Activated CD8-positive, alpha-beta T cell treated with anti-CD3 and anti-CD28 coated beads for 36 hours (primary cell): Measurements from ENCODE around the gene RBP2. TPM values are rescaled to one million over a fixed set of nuclear protein-coding genes. Genes with fewer than 3 reads are reported as not detected.

ENCODE experiments used
- ATAC-seq: fragments of 200-7000 bp; cut with Tn5 transposase; one replicate; pipeline ENCODE4 v1.10.0; 2021; ENCODE audit warnings: mild to moderate bottlenecking, moderate library complexity
- CTCF ChIA-PET: fragments of 350-600 bp; sonication (Branson Sonifier 250); formaldehyde crosslinking; loops from one replicate; lab custom pipeline; 2021; ENCODE audit warnings: antibody characterized with exemption; lab: Charles Lee
- POLR2A ChIA-PET: fragments of 350-600 bp; sonication (Branson Sonifier 250); formaldehyde crosslinking; loops from one replicate; lab custom pipeline; 2021; ENCODE audit warnings: antibody characterized with exemption; lab: Charles Lee
- DNase-seq: peaks from one replicate; pipeline ENCODE4 v3.0.0-alpha.2; 2020
- H3K27ac Mint-ChIP-seq: one replicate; pipeline ENCODE4 v1.8.0; 2021; ENCODE audit warnings: mild to moderate bottlenecking, mixed read lengths
- H3K27me3 Mint-ChIP-seq: one replicate; pipeline ENCODE4 v1.8.0; 2021; ENCODE audit warnings: mixed read lengths
- H3K36me3 Mint-ChIP-seq: one replicate; pipeline ENCODE4 v1.8.0; 2021; ENCODE audit warnings: low read depth, mixed read lengths
- H3K4me1 Mint-ChIP-seq: one replicate; pipeline ENCODE4 v1.8.0; 2021; ENCODE audit warnings: low read depth, mixed read lengths
- H3K4me3 Mint-ChIP-seq: one replicate; pipeline ENCODE4 v1.8.0; 2021; ENCODE audit warnings: mild to moderate bottlenecking, moderate library complexity, mixed read lengths
- H3K9me3 Mint-ChIP-seq: one replicate; pipeline ENCODE4 v1.8.0; 2021; ENCODE audit warnings: mixed read lengths
- intact Hi-C: fragments of 100-400 bp; cut with micrococcal nuclease; formaldehyde crosslinking; loops from one replicate; pipeline ENCODE4 v1.10.0; 2022
- total RNA-seq, 2 experiments: library from RNA; stranded (reverse); gene quantifications; one replicate each; pipeline ENCODE4 v1.2.3, GENCODE V29; 2021
- TF ChIP-seq, protein P1 (sequence below): fragments of 200-600 bp; IDR thresholded peaks from one replicate; pipeline ENCODE4 v1.8.0; 2022; ENCODE audit warnings: antibody characterized with exemption, mild to moderate bottlenecking

RBP2 gene
- total RNA-seq, 2 experiments from 2014 or later: not detected

DNA sequence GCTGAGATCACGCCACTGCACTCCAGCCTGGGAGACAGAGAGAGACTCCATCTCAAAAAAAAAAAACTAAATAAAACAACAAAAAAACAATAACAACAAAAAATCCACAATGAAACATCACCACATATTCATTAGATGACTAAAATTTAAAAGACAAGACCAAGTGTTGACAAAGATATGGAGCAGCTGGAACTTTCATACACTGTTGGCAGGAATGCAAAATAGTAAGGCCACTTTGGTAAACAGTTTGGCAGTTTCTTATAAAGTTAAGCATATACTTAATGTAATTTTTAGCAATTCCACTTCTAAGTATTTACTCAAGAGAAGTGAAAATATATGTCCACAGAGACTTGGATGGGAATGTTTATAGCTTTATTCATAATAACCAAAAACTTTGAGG, 43.2 kb downstream of the RBP2 start:
- no peak overlapping the region for H3K27ac Mint-ChIP-seq
- ATAC-seq (no peak), DNase-seq (no peak)
- TF ChIP-seq, protein P1, sequence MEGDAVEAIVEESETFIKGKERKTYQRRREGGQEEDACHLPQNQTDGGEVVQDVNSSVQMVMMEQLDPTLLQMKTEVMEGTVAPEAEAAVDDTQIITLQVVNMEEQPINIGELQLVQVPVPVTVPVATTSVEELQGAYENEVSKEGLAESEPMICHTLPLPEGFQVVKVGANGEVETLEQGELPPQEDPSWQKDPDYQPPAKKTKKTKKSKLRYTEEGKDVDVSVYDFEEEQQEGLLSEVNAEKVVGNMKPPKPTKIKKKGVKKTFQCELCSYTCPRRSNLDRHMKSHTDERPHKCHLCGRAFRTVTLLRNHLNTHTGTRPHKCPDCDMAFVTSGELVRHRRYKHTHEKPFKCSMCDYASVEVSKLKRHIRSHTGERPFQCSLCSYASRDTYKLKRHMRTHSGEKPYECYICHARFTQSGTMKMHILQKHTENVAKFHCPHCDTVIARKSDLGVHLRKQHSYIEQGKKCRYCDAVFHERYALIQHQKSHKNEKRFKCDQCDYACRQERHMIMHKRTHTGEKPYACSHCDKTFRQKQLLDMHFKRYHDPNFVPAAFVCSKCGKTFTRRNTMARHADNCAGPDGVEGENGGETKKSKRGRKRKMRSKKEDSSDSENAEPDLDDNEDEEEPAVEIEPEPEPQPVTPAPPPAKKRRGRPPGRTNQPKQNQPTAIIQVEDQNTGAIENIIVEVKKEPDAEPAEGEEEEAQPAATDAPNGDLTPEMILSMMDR: no peak
- H3K4me1 Mint-ChIP-seq: no peaks in the 10 kb centered on the region
- H3K36me3 Mint-ChIP-seq: no peaks in the 10 kb centered on the region
- ChIA-PET CTCF (no interaction called here), POLR2A (no interaction called here)
- no peaks in the 10 kb centered on the region for H3K27me3 Mint-ChIP-seq
- intact Hi-C loops: no loop called here
- H3K9me3 Mint-ChIP-seq: no peaks in the 10 kb centered on the region
- no peak overlapping the region for H3K4me3 Mint-ChIP-seq

DNA sequence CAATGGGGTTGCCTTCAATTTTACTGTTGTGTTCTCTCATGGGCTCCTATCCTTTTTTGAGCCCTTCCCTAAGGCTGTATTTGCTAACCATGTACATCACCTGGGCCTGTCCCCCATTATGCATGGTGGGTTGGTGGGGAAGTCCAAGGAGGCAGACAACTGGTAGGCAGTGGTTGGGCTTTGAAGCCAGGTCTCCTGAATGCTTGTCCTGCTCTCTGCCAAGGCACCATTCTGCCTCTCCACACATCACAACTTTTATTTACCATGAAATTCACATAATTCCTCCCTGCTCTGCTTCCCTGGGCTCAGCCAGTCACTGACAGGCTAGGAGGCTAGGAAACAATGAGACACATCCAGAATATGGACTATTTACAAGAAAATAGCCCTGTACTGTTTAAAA, 45.8 kb downstream of the RBP2 start:
- TF ChIP-seq, protein P1: no peak

DNA sequence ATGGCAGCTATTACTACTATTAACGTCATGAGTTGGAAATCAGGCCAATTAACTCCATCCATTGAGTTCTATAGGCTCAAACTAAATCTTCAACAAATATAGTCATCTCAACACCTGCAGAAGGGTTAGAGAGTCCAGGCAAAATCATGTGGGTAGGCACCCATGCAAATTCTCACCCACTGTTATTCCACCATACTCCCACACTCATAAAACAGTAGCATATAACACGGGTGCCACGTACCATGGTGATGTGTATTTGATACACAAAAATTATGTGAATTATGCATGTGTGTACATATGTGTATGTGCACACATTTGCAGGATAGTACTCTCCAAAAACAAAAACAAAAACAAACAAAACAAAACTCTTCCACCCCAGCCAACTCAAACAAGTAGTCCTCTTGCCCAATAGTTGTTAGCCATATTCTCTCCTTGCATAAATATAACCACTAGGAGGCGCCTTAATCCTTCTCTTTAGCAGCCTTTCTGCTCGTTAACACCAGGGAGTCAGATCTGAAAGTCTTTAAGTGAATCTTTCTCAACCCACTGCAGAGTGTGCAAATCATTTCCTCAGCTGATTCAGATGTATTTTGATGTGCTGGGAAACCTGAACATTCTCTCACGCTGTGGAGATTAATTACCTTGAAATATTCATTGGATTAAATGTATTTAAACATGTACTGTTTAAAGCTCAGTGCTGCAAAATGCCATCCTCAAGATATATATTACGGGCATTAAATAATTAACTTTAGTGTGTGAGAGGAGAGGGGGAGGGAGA, 48.8 kb downstream of the RBP2 start:
- CTCF ChIA-PET: interaction anchor here (0.6 to 2.4 kb wide), 15 partner anchors 9 to 1072 kb away, joined by 3 to 14 read pairs (median 3); no protein-coding TSS in a partner anchor
- no peak overlapping the region for H3K27ac Mint-ChIP-seq

More for the DNA sequence above, 45.8 kb downstream of the RBP2 start:
- CTCF ChIA-PET: no interaction called here
- no peaks in the 10 kb centered on the region for H3K36me3 Mint-ChIP-seq
- no peaks in the 10 kb centered on the region for H3K27me3 Mint-ChIP-seq
- H3K9me3 Mint-ChIP-seq: no peaks in the 10 kb centered on the region
- H3K4me1 Mint-ChIP-seq: no peaks in the 10 kb centered on the region
- intact Hi-C loops: no loop called here
- DNase-seq: no peak
- no peak overlapping the region for H3K27ac Mint-ChIP-seq
- ATAC-seq: no peak
- no peak overlapping the region for H3K4me3 Mint-ChIP-seq
- POLR2A ChIA-PET: no interaction called here

DNA sequence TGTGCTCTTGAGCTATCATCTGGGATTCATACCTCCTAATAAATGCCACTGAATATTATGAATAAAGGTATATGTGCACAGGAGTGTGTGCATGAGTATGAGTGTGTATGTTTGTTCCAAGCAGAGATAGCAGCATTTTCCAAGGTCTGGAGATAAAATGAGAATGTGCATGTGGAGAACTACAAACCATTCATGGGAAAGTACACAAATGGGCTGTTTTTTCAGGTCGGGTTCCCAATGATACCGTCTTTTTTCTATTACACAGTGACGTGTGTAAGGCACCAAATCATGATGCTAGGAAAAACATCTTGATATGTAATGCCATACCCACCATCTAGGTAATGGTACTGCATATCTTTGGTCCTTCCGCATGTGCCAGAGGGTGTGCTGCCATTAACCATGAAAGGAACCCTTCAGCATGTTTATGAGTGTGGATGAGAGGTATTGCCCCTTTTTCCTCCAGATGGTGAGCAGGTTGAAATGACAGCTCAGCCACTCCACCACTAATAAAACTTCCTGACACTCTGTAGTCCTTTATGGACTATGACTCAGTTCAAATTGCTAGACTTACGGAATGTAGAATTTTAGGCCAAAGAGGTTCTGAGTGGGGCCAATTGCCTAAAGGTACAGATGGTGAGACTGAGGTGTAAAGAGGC, 50.4 kb downstream of the RBP2 start:
- Mint-ChIP-seq H3K27me3 (no peaks in the 10 kb centered on the region), H3K4me3 (no peak overlapping the region), H3K4me1 (no peaks in the 10 kb centered on the region), H3K36me3 (no peaks in the 10 kb centered on the region), H3K27ac (no peak overlapping the region), H3K9me3 (no peaks in the 10 kb centered on the region)
- intact Hi-C loops: loop anchor here (5.0 to 10.0 kb wide), 2 partner anchors 136 to 1439 kb away; no protein-coding TSS in a partner anchor
- POLR2A ChIA-PET: no interaction called here
- no peak for DNase-seq
- TF ChIP-seq, protein P1: no peak
- ATAC-seq: no peak
- CTCF ChIA-PET: no interaction called here

More for the DNA sequence above, 48.8 kb downstream of the RBP2 start:
- DNase-seq (no peak), ATAC-seq (peak; percentile 67)
- H3K27me3 Mint-ChIP-seq: no peaks in the 10 kb centered on the region
- no peaks in the 10 kb centered on the region for H3K36me3 Mint-ChIP-seq
- no peaks in the 10 kb centered on the region for H3K9me3 Mint-ChIP-seq
- POLR2A ChIA-PET: interaction anchor here (0.6 to 0.9 kb wide), 2 partner anchors 135 to 647 kb away, joined by 3 read pairs; no protein-coding TSS in a partner anchor
- TF ChIP-seq, protein P1: peak; percentile 71
- no peaks in the 10 kb centered on the region for H3K4me1 Mint-ChIP-seq
- intact Hi-C loops: loop anchor here (5.0 to 10.0 kb wide), 2 partner anchors 135 to 1437 kb away; no protein-coding TSS in a partner anchor
- H3K4me3 Mint-ChIP-seq: no peak overlapping the region

DNA sequence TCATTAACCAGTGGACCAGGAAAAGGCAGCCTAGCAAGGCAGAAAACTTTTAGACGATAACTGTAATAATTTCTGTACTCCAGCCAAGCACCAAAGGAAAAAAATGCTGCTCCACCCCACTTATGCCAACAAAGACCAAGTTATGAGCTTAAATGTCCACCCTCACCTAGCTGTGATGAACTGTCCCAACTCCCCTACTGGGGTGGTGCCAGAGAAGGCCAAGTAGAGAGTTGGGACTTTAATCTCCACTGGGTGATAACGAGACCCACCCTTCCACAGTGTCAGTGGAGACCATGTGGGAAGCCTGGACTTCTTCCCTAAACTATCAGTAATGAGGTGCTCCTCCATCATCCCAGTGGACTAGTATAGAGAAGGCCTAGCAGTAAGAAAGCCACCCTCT, 53.1 kb downstream of the RBP2 start:
- H3K27me3 Mint-ChIP-seq: no peaks in the 10 kb centered on the region
- TF ChIP-seq, protein P1: no peak
- H3K4me3 Mint-ChIP-seq: no peak overlapping the region
- ChIA-PET POLR2A (no interaction called here), CTCF (no interaction called here)
- H3K36me3 Mint-ChIP-seq: no peaks in the 10 kb centered on the region
- no peak overlapping the region for H3K27ac Mint-ChIP-seq
- intact Hi-C loops: loop anchor here (10.0 kb wide), 1 partner anchor 1442 kb away; no protein-coding TSS in a partner anchor
- DNase-seq (no peak), ATAC-seq (no peak)
- H3K4me1 Mint-ChIP-seq: no peaks in the 10 kb centered on the region
- no peaks in the 10 kb centered on the region for H3K9me3 Mint-ChIP-seq
